ENCODE data around the gene SLC27A5. TPM values are rescaled to one million over a fixed set of nuclear protein-coding genes. Genes with fewer than 3 reads are reported as not detected.

Gene SLC27A5
- total RNA-seq, 1 donor from 2014 or later, result 6.8 TPM

DNA sequence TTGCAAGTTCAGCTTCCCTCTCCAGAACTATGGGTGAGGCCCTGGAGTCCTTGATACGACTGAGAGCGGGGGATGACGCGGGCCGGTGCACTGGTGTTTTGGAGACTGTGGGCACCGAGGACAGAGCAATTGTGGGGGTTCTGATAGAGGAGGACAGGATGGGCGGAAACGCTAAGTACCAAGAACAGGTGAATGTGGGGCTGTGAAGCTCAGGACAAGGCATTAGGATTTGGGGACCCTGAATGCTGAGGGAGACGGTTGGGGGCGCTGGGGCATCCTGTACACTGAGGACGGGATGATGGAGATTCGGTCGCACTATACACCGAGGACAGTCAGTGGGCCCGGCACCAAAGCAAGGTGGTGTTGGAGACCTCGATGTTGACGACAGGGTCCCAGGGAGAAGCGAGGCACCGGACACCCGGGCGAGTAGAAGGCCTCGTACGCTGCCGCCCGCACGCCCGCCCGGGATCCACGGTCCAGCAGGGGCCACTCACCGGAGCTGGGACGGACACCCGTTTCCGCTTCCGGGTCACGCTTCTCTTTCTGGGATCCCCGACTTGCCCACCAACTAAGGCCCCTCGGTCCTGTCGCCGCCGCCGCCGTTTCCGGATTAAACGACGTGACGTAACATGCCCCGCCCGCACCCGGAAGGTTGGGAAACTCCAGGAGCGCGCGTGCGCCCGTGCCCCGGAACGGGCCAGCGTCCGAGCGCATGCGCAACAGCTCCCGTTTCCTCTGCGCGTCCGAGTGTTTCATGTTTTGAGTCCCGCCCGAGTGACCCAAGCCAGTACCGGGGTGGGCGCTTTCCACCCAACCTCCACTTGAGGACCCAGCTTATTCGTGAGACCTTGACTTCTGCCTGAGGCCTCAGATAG lies 42.9 kb upstream of the SLC27A5 start, which contains the start of gene CHMP2A:
Gene CHMP2A (minus strand): TSS at position 612 of the 875 bp plus-strand sequence. CDS start 893 bp downstream, outside the sequence.
- DNase-seq (ENCODE audit: low read depth) (peak; percentile 90), FAIRE-seq (peak; percentile 32)
- Histone ChIP-seq H2AFZ (ENCODE audit: low read depth, low read length) (peak within 1 kb of the TSS; percentile 62), H3K9ac (ENCODE audit: low read length) (peak within 1 kb of the TSS; percentile 89), H3K4me1 (ENCODE audit: insufficient read depth, low read length) (peaks cover 28% of the 10 kb centered on the region), H3K36me3 (ENCODE audit: insufficient read depth, low read length) (peaks cover 32% of the 10 kb centered on the region), H3K27me3 (ENCODE audit: insufficient read depth, low read length) (no peaks in the 10 kb centered on the region), H4K20me1 (ENCODE audit: insufficient read depth, low read length) (peaks cover 42% of the 10 kb centered on the region), H3K27ac (ENCODE audit: low read depth, low read length) (peak within 1 kb of the TSS; percentile 78), H3K4me2 (ENCODE audit: low read length) (peak within 1 kb of the TSS; percentile 92), H3K9me3 (ENCODE audit: insufficient read depth, low read depth, low read length) (no peaks in the 10 kb centered on the region), H3K79me2 (ENCODE audit: insufficient read depth, low read length) (peaks cover 62% of the 10 kb centered on the region), H3K4me3 (ENCODE audit: insufficient read depth, low read depth, low read length) (peak within 1 kb of the TSS; percentile 66)
- peaks cover 24% of the 10 kb centered on the region for H3K36me3 Mint-ChIP-seq (ENCODE audit: low read depth, unreplicated experiment)
- H3K4me1 Mint-ChIP-seq (ENCODE audit: low read depth, unreplicated experiment), result peaks cover 27% of the 10 kb centered on the region
- no peaks in the 10 kb centered on the region for H3K27me3 Mint-ChIP-seq (ENCODE audit: low read depth, unreplicated experiment)
- peak within 1 kb of the TSS; percentile 98 for H3K27ac Mint-ChIP-seq (ENCODE audit: unreplicated experiment)
- TF ChIP-seq EZH2 (IDR thresholded peaks at IDR 0.05; ENCODE audit: insufficient read depth, low read length), result no peak
- TF ChIP-seq, protein P1, sequence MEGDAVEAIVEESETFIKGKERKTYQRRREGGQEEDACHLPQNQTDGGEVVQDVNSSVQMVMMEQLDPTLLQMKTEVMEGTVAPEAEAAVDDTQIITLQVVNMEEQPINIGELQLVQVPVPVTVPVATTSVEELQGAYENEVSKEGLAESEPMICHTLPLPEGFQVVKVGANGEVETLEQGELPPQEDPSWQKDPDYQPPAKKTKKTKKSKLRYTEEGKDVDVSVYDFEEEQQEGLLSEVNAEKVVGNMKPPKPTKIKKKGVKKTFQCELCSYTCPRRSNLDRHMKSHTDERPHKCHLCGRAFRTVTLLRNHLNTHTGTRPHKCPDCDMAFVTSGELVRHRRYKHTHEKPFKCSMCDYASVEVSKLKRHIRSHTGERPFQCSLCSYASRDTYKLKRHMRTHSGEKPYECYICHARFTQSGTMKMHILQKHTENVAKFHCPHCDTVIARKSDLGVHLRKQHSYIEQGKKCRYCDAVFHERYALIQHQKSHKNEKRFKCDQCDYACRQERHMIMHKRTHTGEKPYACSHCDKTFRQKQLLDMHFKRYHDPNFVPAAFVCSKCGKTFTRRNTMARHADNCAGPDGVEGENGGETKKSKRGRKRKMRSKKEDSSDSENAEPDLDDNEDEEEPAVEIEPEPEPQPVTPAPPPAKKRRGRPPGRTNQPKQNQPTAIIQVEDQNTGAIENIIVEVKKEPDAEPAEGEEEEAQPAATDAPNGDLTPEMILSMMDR (IDR thresholded peaks at IDR 0.05; ENCODE audit: insufficient read depth, low read depth, low read length), result no peak
- H3K4me3 Mint-ChIP-seq (ENCODE audit: unreplicated experiment), result peak within 1 kb of the TSS; percentile 97
- H3K9me3 Mint-ChIP-seq (ENCODE audit: unreplicated experiment), result no peaks in the 10 kb centered on the region

DNA sequence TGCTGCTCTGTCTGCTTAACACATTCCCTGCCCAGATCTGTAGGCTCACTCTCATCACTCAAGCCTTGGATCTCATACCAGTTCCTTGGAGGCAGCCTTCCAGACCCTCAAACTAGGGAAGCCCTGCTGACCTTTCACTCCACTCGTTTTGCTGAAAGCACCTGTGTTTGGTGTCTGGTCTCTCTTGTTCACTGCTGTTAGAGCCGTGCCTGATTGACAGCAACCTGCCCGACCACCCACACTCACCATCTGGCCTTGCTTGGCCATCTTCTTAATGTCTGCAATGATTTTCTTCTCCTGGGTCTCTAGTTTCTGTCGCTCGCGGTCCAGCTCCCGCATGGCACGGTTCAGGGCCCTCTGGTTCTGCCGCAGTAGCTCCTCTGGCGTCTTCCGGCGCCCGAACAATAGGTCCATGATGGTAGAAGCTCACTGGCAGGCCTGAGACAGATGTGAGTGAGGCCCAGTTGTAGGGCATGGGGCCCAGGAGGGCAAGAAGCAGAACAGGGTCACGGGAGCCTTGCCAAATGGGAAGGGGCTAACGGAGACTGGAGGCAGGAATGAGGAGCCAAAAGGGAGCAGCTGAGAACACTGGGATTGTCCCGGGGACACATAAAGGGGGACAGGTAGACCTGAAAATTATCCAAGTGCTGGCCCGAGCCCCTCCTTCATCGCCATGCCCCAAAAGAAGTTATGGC lies 42.2 kb upstream of the SLC27A5 start:
- H3K79me2 ChIP-seq (ENCODE audit: insufficient read depth, low read length), result peaks cover 70% of the 10 kb centered on the region
- peaks cover 23% of the 10 kb centered on the region for H3K4me1 ChIP-seq (ENCODE audit: insufficient read depth, low read length)
- H3K9me3 ChIP-seq (ENCODE audit: insufficient read depth, low read depth, low read length), result no peaks in the 10 kb centered on the region
- H3K4me3 ChIP-seq (ENCODE audit: insufficient read depth, low read depth, low read length), result peak overlapping the region; percentile 66
- Mint-ChIP-seq H3K27me3 (ENCODE audit: low read depth, unreplicated experiment) (no peaks in the 10 kb centered on the region), H3K4me3 (ENCODE audit: unreplicated experiment) (peak overlapping the region; percentile 97), H3K4me1 (ENCODE audit: low read depth, unreplicated experiment) (peaks cover 27% of the 10 kb centered on the region), H3K9me3 (ENCODE audit: unreplicated experiment) (no peaks in the 10 kb centered on the region), H3K36me3 (ENCODE audit: low read depth, unreplicated experiment) (peaks cover 24% of the 10 kb centered on the region), H3K27ac (ENCODE audit: unreplicated experiment) (peak overlapping the region; percentile 98)
- no peaks in the 10 kb centered on the region for H3K27me3 ChIP-seq (ENCODE audit: insufficient read depth, low read length)
- FAIRE-seq (no peak), DNase-seq (ENCODE audit: low read depth) (no peak)
- peak overlapping the region; percentile 89 for H3K9ac ChIP-seq (ENCODE audit: low read length)
- H4K20me1 ChIP-seq (ENCODE audit: insufficient read depth, low read length), result peaks cover 50% of the 10 kb centered on the region
- no peak overlapping the region for H2AFZ ChIP-seq (ENCODE audit: low read depth, low read length)
- peak overlapping the region; percentile 92 for H3K4me2 ChIP-seq (ENCODE audit: low read length)
- peak overlapping the region; percentile 78 for H3K27ac ChIP-seq (ENCODE audit: low read depth, low read length)
- H3K36me3 ChIP-seq (ENCODE audit: insufficient read depth, low read length), result peaks cover 40% of the 10 kb centered on the region
- TF ChIP-seq, protein P1 (IDR thresholded peaks at IDR 0.05; ENCODE audit: insufficient read depth, low read depth, low read length), result no peak
- TF ChIP-seq EZH2 (IDR thresholded peaks at IDR 0.05; ENCODE audit: insufficient read depth, low read length), result no peak

Data from astrocyte (in vitro differentiated cells and primary cell).